ENCODE data around the gene PHF21A.
"Not testable (repeated sequence)": the region's sequence is repeated elsewhere in the genome, so short reads cannot be mapped to it uniquely, and the experiment has no call there.

The PHF21A gene

GRCh38 chr11:46119352-46120216 is 1.7 kb downstream of the PHF21A start:
- no peak for DNase-seq

GRCh38 chr11:46118702-46119351 is 2.4 kb downstream of the PHF21A start:
- no peak for DNase-seq

GRCh38 chr11:46117842-46118241 is 3.4 kb downstream of the PHF21A start:
- no peak for DNase-seq

- not testable (repeated sequence) for DNase-seq
These were observed 4.6 kb downstream of the PHF21A start for GRCh38 chr11:46116712-46117037.

- DNase-seq = no peak
These were observed 5.1 kb downstream of the PHF21A start for GRCh38 chr11:46116007-46116711.

GRCh38 chr11:46114961-46115360 is 6.3 kb downstream of the PHF21A start:
- DNase-seq = no peak

GRCh38 chr11:46114378-46114777 is 6.9 kb downstream of the PHF21A start:
- no peak for DNase-seq

GRCh38 chr11:46112961-46113607 is 8.2 kb downstream of the PHF21A start:
- DNase-seq = peak in 1 of 2 experiments; percentile 22

- DNase-seq = no peak
These were observed 12.5 kb downstream of the PHF21A start for GRCh38 chr11:46108751-46109150.

- no peak for DNase-seq
These were observed 13.5 kb downstream of the PHF21A start for GRCh38 chr11:46107780-46108179.

- DNase-seq = no peak
These were observed 13.9 kb downstream of the PHF21A start for GRCh38 chr11:46107408-46107718.

- DNase-seq = no peak
These were observed 14.5 kb downstream of the PHF21A start for GRCh38 chr11:46106530-46107407.

- no peak for DNase-seq
These were observed 15.3 kb downstream of the PHF21A start for GRCh38 chr11:46105926-46106325.

GRCh38 chr11:46105134-46105628 is 16.1 kb downstream of the PHF21A start:
- DNase-seq = no peak

- DNase-seq = no peak
These were observed 18.4 kb downstream of the PHF21A start for GRCh38 chr11:46102843-46103242.

- no peak for DNase-seq
These were observed 20.6 kb downstream of the PHF21A start for GRCh38 chr11:46100670-46101069.

- no peak for DNase-seq
These were observed 21.3 kb downstream of the PHF21A start for GRCh38 chr11:46099963-46100316.

GRCh38 chr11:46090375-46090774 is 30.9 kb downstream of the PHF21A start:
- DNase-seq = no peak

GRCh38 chr11:46079662-46080061 is 41.6 kb downstream of the PHF21A start:
- DNase-seq = no peak

- no peak for DNase-seq
These were observed 45.3 kb downstream of the PHF21A start for GRCh38 chr11:46075928-46076327.

GRCh38 chr11:46075168-46075567 is 46.1 kb downstream of the PHF21A start:
- no peak for DNase-seq

- no peak for DNase-seq
These were observed 47.6 kb downstream of the PHF21A start for GRCh38 chr11:46073632-46074031.
